Measurements from ENCODE around the gene PTPN14.

GRCh38 chr1:214330222-214330621 lies 221.2 kb downstream of the PTPN14 start:
- TF ChIP-seq PPARA (CRISPR knock-in tag; IDR thresholded peaks at IDR 0.05; ENCODE audit: borderline replicate concordance) (no peak), ZFP3 (CRISPR knock-in tag; IDR thresholded peaks at IDR 0.05) (no peak), ZFP30 (CRISPR knock-in tag; IDR thresholded peaks at IDR 0.05) (no peak), PATZ1 (CRISPR knock-in tag; IDR thresholded peaks at IDR 0.05; ENCODE audit: borderline replicate concordance) (no peak), ARNTL (CRISPR knock-in tag; IDR thresholded peaks at IDR 0.05; ENCODE audit: borderline replicate concordance, low read depth) (no peak), ZNF70 (CRISPR knock-in tag; IDR thresholded peaks at IDR 0.05) (no peak), CSDC2 (CRISPR knock-in tag; IDR thresholded peaks at IDR 0.05) (no peak), ZNF565 (CRISPR knock-in tag; conservative IDR thresholded peaks at IDR 0.05; ENCODE audit: low read depth) (no peak), RARB (CRISPR knock-in tag; IDR thresholded peaks at IDR 0.05) (no peak), CSRNP3 (CRISPR knock-in tag; IDR thresholded peaks at IDR 0.05) (no peak), TCF4 (CRISPR knock-in tag; IDR thresholded peaks at IDR 0.05; ENCODE audit: borderline replicate concordance) (no peak), GLIS3 (CRISPR knock-in tag; IDR thresholded peaks at IDR 0.05) (no peak), ISL1 (CRISPR knock-in tag; IDR thresholded peaks at IDR 0.05) (no peak), ESRRG (CRISPR knock-in tag; IDR thresholded peaks at IDR 0.05) (no peak)

Measured in SK-N-SH treated with all-trans-retinoic acid at 6 μM for 48 hours (cell line).